ENCODE results near the gene DHRS7.

The DHRS7 gene

DNA sequence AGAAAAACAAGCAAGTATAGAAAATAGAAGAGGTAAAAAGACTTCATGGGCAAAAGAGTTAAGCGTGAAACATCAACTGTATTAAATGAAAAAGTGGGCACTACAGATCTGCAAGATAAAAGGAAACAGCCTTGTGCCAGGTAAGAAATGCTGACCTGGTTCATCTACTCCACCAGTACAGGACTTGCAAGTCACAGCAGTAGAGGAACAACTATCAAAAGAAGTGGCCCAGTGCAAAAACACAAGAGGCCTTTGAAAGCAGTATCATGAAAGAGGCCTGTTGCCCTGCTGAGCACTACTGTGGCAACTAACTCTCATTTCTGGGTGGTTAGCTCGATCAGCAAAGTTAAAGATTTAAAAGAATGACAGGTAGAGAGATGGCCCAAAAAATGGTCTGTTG, 10.5 kb downstream of the DHRS7 start:
- ATAC-seq: no peak
- TF ChIP-seq ISL1 (CRISPR knock-in tag; IDR thresholded peaks at IDR 0.05) (no peak), TCF4 (CRISPR knock-in tag; IDR thresholded peaks at IDR 0.05; ENCODE audit: borderline replicate concordance) (no peak), ZNF8 (CRISPR knock-in tag; IDR thresholded peaks at IDR 0.05) (no peak), GLIS3 (CRISPR knock-in tag; IDR thresholded peaks at IDR 0.05) (no peak), PPARA (CRISPR knock-in tag; IDR thresholded peaks at IDR 0.05; ENCODE audit: borderline replicate concordance) (no peak)

DNA sequence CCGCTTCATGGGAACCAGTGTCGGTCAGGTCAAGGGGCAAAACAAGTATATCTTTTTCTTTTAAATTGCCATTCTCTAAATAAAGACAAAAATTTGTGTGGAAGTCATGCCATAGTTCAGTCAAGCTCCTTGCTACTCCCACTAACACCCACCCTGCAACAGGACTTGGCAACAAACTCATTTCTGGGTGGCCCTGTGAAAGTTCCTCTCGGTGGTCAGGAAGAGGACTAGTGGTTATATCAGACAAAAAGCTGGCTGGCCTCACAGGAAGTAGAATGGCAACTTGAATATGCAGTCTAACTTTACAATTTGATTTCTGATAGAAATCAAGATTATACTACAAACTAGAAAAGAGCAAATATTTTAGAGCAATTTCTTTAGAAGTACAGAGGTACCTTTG, 11.2 kb downstream of the DHRS7 start:
- no peak for ATAC-seq
- TF ChIP-seq ZNF70 (CRISPR knock-in tag; IDR thresholded peaks at IDR 0.05): no peak
- TF ChIP-seq ISL1 (CRISPR knock-in tag; IDR thresholded peaks at IDR 0.05): no peak
- TF ChIP-seq, protein P1, sequence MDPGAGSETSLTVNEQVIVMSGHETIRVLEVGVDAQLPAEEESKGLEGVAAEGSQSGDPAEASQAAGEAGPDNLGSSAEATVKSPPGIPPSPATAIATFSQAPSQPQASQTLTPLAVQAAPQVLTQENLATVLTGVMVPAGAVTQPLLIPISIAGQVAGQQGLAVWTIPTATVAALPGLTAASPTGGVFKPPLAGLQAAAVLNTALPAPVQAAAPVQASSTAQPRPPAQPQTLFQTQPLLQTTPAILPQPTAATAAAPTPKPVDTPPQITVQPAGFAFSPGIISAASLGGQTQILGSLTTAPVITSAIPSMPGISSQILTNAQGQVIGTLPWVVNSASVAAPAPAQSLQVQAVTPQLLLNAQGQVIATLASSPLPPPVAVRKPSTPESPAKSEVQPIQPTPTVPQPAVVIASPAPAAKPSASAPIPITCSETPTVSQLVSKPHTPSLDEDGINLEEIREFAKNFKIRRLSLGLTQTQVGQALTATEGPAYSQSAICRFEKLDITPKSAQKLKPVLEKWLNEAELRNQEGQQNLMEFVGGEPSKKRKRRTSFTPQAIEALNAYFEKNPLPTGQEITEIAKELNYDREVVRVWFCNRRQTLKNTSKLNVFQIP (CRISPR knock-in tag; IDR thresholded peaks at IDR 0.05; ENCODE audit: borderline replicate concordance, low read depth): no peak
- TF ChIP-seq, protein P2, sequence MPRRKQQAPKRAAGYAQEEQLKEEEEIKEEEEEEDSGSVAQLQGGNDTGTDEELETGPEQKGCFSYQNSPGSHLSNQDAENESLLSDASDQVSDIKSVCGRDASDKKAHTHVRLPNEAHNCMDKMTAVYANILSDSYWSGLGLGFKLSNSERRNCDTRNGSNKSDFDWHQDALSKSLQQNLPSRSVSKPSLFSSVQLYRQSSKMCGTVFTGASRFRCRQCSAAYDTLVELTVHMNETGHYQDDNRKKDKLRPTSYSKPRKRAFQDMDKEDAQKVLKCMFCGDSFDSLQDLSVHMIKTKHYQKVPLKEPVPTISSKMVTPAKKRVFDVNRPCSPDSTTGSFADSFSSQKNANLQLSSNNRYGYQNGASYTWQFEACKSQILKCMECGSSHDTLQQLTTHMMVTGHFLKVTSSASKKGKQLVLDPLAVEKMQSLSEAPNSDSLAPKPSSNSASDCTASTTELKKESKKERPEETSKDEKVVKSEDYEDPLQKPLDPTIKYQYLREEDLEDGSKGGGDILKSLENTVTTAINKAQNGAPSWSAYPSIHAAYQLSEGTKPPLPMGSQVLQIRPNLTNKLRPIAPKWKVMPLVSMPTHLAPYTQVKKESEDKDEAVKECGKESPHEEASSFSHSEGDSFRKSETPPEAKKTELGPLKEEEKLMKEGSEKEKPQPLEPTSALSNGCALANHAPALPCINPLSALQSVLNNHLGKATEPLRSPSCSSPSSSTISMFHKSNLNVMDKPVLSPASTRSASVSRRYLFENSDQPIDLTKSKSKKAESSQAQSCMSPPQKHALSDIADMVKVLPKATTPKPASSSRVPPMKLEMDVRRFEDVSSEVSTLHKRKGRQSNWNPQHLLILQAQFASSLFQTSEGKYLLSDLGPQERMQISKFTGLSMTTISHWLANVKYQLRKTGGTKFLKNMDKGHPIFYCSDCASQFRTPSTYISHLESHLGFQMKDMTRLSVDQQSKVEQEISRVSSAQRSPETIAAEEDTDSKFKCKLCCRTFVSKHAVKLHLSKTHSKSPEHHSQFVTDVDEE (CRISPR knock-in tag; IDR thresholded peaks at IDR 0.05): no peak
- TF ChIP-seq ARNTL (CRISPR knock-in tag; IDR thresholded peaks at IDR 0.05; ENCODE audit: borderline replicate concordance, low read depth): no peak
- no peak for TF ChIP-seq ZFP3 (CRISPR knock-in tag; IDR thresholded peaks at IDR 0.05)
- TF ChIP-seq TOX (CRISPR knock-in tag; IDR thresholded peaks at IDR 0.05; ENCODE audit: borderline replicate concordance): no peak

DNA sequence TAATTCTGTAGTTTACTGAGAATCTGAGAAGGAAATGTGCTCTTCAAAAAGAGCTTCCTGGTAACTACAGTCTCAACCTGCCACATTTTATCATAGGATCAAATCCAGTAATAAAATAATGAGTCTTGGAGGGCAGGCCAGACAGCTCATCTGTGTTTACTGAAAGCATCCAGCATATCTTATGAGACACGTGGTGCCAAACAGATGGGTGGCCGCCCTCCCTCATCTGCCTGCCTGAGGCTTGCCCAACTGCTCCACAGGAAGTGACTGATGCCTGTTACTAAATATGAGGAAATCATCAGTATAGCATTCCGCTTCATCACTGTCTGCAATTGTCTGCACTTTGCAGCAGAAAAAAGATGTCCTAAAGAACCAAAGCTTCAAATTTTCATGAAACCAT, 13.5 kb downstream of the DHRS7 start:
- TF ChIP-seq TCF4 (CRISPR knock-in tag; IDR thresholded peaks at IDR 0.05; ENCODE audit: borderline replicate concordance) (peak; percentile 79; the same call in 1 of the 2 replicates), ARNTL (CRISPR knock-in tag; IDR thresholded peaks at IDR 0.05; ENCODE audit: borderline replicate concordance, low read depth) (no peak), ZC3H10 (CRISPR knock-in tag; IDR thresholded peaks at IDR 0.05) (no peak), ISL1 (CRISPR knock-in tag; IDR thresholded peaks at IDR 0.05) (peak; percentile 33; the same call in 1 of the 2 replicates)
- TF ChIP-seq, protein P2 (CRISPR knock-in tag; IDR thresholded peaks at IDR 0.05): 0 out of 2 replicates have a peak, but pooled peaks have one; percentile 47
- ATAC-seq: peak; percentile 100

GRCh38 chr14:60134702-60135101, 30.5 kb downstream of the DHRS7 start:
- no peak for ATAC-seq
- TF ChIP-seq SNAI2 (CRISPR knock-in tag; IDR thresholded peaks at IDR 0.05) (no peak), RARB (CRISPR knock-in tag; IDR thresholded peaks at IDR 0.05) (no peak), ARNTL (CRISPR knock-in tag; IDR thresholded peaks at IDR 0.05; ENCODE audit: borderline replicate concordance, low read depth) (no peak), PPARA (CRISPR knock-in tag; IDR thresholded peaks at IDR 0.05; ENCODE audit: borderline replicate concordance) (no peak), PATZ1 (CRISPR knock-in tag; IDR thresholded peaks at IDR 0.05; ENCODE audit: borderline replicate concordance) (no peak)
- TF ChIP-seq, protein P1 (CRISPR knock-in tag; IDR thresholded peaks at IDR 0.05; ENCODE audit: borderline replicate concordance, low read depth): no peak
